ENCODE data around the gene PRICKLE2. TPM values are rescaled to one million over a fixed set of nuclear protein-coding genes. Genes with fewer than 3 reads are reported as not detected.

Gene PRICKLE2
- total RNA-seq, 1 experiment from 2014 or later: 0.26 TPM

GRCh38 chr3:64056606-64057180 is 168.6 kb downstream of the PRICKLE2 start:
- no peaks in the 10 kb centered on the region for H3K9me3 ChIP-seq (ENCODE audit: control insufficient read depth, insufficient read depth, low read depth, low read length)
- intact Hi-C loops (cut with micrococcal nuclease; ENCODE audit: unreplicated experiment) (no loop called here), in situ Hi-C loops (cut with HindIII; ENCODE audit: low pct_unique_long_range_greater_than_20kb, low sequenced_read_pairs) (no loop called here)
- no peak overlapping the region for H3K27ac ChIP-seq (ENCODE audit: low read length)
- no peaks in the 10 kb centered on the region for H3K27me3 ChIP-seq (ENCODE audit: control insufficient read depth, insufficient read depth, low read length)
- no peak overlapping the region for H3K4me3 ChIP-seq (ENCODE audit: low read depth in 2 of 2, low read length in 2 of 2)
- no peak for ATAC-seq
- POLR2A ChIA-PET: no interaction called here
- no peak for DNase-seq (ENCODE audit: low read depth, low spot score)
- H3K4me1 ChIP-seq (ENCODE audit: control insufficient read depth, insufficient read depth, low read length): no peaks in the 10 kb centered on the region
- no TSS peak for BruUV-seq (replicated peaks)
- no peak for TF ChIP-seq CTCF (IDR thresholded peaks at IDR 0.05)
- TF ChIP-seq SIN3A (IDR thresholded peaks at IDR 0.05; ENCODE audit: borderline replicate concordance, insufficient read depth, low read depth, low read length): no peak
- TF ChIP-seq TCF7L2 (IDR thresholded peaks at IDR 0.05; ENCODE audit: low read depth, low read length): no peak
- TF ChIP-seq REST (IDR thresholded peaks at IDR 0.05; ENCODE audit: insufficient read depth in 1 of 2, low read depth in 2 of 2, low read length in 1 of 2): no peak
- TF ChIP-seq POLR2AphosphoS5 (IDR thresholded peaks at IDR 0.05; ENCODE audit: low read depth, low read length): no peak
- H3K36me3 ChIP-seq (ENCODE audit: control insufficient read depth, insufficient read depth, low read length): no peaks in the 10 kb centered on the region
- CTCF ChIA-PET: no interaction called here

GRCh38 chr3:64055076-64055475 is 170.2 kb downstream of the PRICKLE2 start:
- POLR2A ChIA-PET: no interaction called here
- intact Hi-C loops (cut with micrococcal nuclease; ENCODE audit: unreplicated experiment) (no loop called here), in situ Hi-C loops (cut with HindIII; ENCODE audit: low pct_unique_long_range_greater_than_20kb, low sequenced_read_pairs) (no loop called here)
- CTCF ChIA-PET: no interaction called here
- Histone ChIP-seq H3K27ac (ENCODE audit: low read length) (no peak overlapping the region), H3K4me1 (ENCODE audit: control insufficient read depth, insufficient read depth, low read length) (no peaks in the 10 kb centered on the region), H3K9me3 (ENCODE audit: control insufficient read depth, insufficient read depth, low read depth, low read length) (no peaks in the 10 kb centered on the region), H3K36me3 (ENCODE audit: control insufficient read depth, insufficient read depth, low read length) (no peaks in the 10 kb centered on the region), H3K27me3 (ENCODE audit: control insufficient read depth, insufficient read depth, low read length) (no peaks in the 10 kb centered on the region), H3K4me3 (ENCODE audit: low read depth in 2 of 2, low read length in 2 of 2) (no peak overlapping the region)
- BruUV-seq (replicated peaks): no TSS peak
- no peak for ATAC-seq
- no peak for TF ChIP-seq SIN3A (IDR thresholded peaks at IDR 0.05; ENCODE audit: borderline replicate concordance, insufficient read depth, low read depth, low read length)
- no peak for TF ChIP-seq TCF7L2 (IDR thresholded peaks at IDR 0.05; ENCODE audit: low read depth, low read length)
- TF ChIP-seq POLR2AphosphoS5 (IDR thresholded peaks at IDR 0.05; ENCODE audit: low read depth, low read length): no peak
- TF ChIP-seq REST (IDR thresholded peaks at IDR 0.05; ENCODE audit: insufficient read depth in 1 of 2, low read depth in 2 of 2, low read length in 1 of 2): no peak
- no peak for TF ChIP-seq CTCF (IDR thresholded peaks at IDR 0.05)
- DNase-seq (ENCODE audit: low read depth, low spot score): no peak
